BJ (cell line): ENCODE data around the gene PRDM2. TPM values are rescaled to one million over a fixed set of nuclear protein-coding genes. Genes with fewer than 3 reads are reported as not detected.

ENCODE experiments used
- CTCF ChIA-PET: fragments of 350-600 bp; formaldehyde crosslinking; extraction: SDS; loops from one replicate; lab custom pipeline; 2021; ENCODE audit warnings: antibody characterized with exemption, inconsistent platforms; lab: Yijun Ruan, JAX
- POLR2A ChIA-PET: fragments of 300-600 bp; sonication (Branson Sonifier 250); formaldehyde crosslinking; extraction: SDS; loops from one replicate; lab custom pipeline; 2021; ENCODE audit warnings: antibody characterized with exemption; lab: Charles Lee
- DNase-seq: peaks from one replicate; pipeline ENCODE4 v3.0.0-alpha.2; 2011; ENCODE audit warnings: low read depth
- H3K27me3 ChIP-seq: 2 replicates; pipeline ENCODE4 v1.6.0; 2011; ENCODE audit warnings: low read length; ENCODE audit not compliant: control insufficient read depth, insufficient read depth
- H3K36me3 ChIP-seq: 2 replicates; pipeline ENCODE4 v1.5.1; 2011; ENCODE audit warnings: low read length; ENCODE audit not compliant: control insufficient read depth, insufficient read depth
- H3K4me3 ChIP-seq: 2 replicates; pipeline ENCODE4 v1.5.1; 2011; ENCODE audit warnings: low read depth, mild to moderate bottlenecking, control low read depth, low read length
- CTCF ChIP-seq: IDR thresholded peaks from 2 replicates; pipeline ENCODE4 v1.5.1; 2011; ENCODE audit warnings: low read depth, mild to moderate bottlenecking, control low read depth, inconsistent platforms, low read length, moderate library complexity; ENCODE audit not compliant: insufficient read depth
- polyA plus RNA-seq: library from polyadenylated mRNA; depleted of rRNA; stranded (reverse); fragments of >200 nt; gene quantifications from 2 replicates; pipeline ENCODE4 v1.2.3, GENCODE V29; 2011

Gene PRDM2
- polyA plus RNA-seq, 1 experiment: 9.6 TPM

- no peak overlapping the region for H3K4me3 ChIP-seq
- ChIA-PET CTCF (no interaction called here), POLR2A (no interaction called here)
- no peak for DNase-seq
- TF ChIP-seq CTCF: no peak
- H3K36me3 ChIP-seq: no peaks in the 10 kb centered on the region; the same call in 1 of the 2 replicates
- no peaks in the 10 kb centered on the region for H3K27me3 ChIP-seq
These were observed 99.7 kb downstream of the PRDM2 start for GRCh38 chr1:13799502-13800283.

GRCh38 chr1:13801232-13801631, 101.2 kb downstream of the PRDM2 start:
- no peak for TF ChIP-seq CTCF
- Histone ChIP-seq H3K27me3 (no peaks in the 10 kb centered on the region), H3K4me3 (no peak overlapping the region), H3K36me3 (no peaks in the 10 kb centered on the region; the same call in 1 of the 2 replicates)
- DNase-seq: no peak
- POLR2A ChIA-PET: no interaction called here
- CTCF ChIA-PET: interaction anchor here (0.9 kb wide), 1 partner anchor 43 kb away, joined by 4 read pairs; no protein-coding TSS in a partner anchor

GRCh38 chr1:13801655-13802486, 101.9 kb downstream of the PRDM2 start:
- H3K4me3 ChIP-seq: no peak overlapping the region
- no peak for TF ChIP-seq CTCF
- CTCF ChIA-PET: interaction anchor here (0.6 kb wide), 1 partner anchor 163 kb away, joined by 3 read pairs; no protein-coding TSS in a partner anchor
- POLR2A ChIA-PET: no interaction called here
- DNase-seq: no peak
- H3K27me3 ChIP-seq: no peaks in the 10 kb centered on the region
- no peaks in the 10 kb centered on the region; the same call in 1 of the 2 replicates for H3K36me3 ChIP-seq

- no peak for DNase-seq
- ChIA-PET CTCF (interaction anchor here (3.7 kb wide), 1 partner anchor 11 kb away, joined by 13 read pairs; no protein-coding TSS in a partner anchor), POLR2A (no interaction called here)
- TF ChIP-seq CTCF: no peak
- no peaks in the 10 kb centered on the region for H3K27me3 ChIP-seq
- H3K36me3 ChIP-seq: no peaks in the 10 kb centered on the region; the same call in 1 of the 2 replicates
- no peak overlapping the region for H3K4me3 ChIP-seq
These were observed 103.0 kb downstream of the PRDM2 start for GRCh38 chr1:13802782-13803545.
